ENCODE data around the gene VRK2. TPM values are rescaled to one million over a fixed set of nuclear protein-coding genes. Genes with fewer than 3 reads are reported as not detected.

Gene VRK2
- 10 to 100 TPM; 18.4 to 25.3 (median 24.0) TPM for polyA plus RNA-seq (ENCODE audit: insufficient read length in 4 of 4)

DNA sequence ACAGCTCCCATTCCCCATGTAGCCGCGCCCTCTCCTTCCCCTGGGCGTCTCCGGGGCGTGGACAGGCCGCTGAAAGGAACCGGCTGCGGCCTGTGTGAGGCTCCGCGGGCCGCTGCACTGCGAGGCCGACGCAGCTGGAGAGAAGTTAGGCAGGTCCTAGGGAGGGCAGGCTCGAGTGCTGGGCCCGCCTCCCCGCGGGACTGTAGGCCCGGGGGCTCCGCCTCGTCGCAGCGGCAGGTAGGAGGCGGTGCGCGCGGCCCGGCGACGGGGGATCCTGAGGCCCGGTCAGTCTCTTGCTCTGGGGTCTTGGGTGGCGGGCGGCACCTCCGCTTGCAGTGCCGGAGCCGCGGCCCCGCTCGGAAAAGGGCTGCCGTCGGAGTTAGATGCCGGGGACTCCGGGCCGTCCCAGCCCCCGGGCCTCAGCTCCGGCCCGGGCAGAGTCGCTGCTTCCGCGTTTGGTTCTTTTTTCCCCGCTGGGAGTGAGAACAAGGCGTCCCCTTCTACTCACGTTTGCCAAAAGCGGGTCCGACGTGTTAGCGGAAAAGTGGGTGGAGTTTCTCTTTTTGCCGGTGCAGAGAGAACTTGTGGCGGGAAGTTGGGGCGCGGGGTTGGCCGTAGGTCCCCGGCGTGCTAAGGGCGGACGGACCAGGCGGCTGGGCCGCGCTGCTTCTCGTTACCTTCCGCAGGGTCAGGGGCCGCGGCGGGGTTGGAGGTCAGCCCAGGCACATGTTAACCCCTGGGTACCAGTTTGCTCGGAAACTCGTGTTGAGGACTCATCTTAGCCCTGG is at the start of gene VRK2:
Gene VRK2, plus strand, starts transcription at position 222 of the 788 bp plus-strand sequence. CDS start 2,026 bp downstream, outside the sequence.
- peak; percentile 76 to 83 (median 79) for DNase-seq (ENCODE audit: low read depth in 4 of 4, low spot score in 3 of 4)

DNA sequence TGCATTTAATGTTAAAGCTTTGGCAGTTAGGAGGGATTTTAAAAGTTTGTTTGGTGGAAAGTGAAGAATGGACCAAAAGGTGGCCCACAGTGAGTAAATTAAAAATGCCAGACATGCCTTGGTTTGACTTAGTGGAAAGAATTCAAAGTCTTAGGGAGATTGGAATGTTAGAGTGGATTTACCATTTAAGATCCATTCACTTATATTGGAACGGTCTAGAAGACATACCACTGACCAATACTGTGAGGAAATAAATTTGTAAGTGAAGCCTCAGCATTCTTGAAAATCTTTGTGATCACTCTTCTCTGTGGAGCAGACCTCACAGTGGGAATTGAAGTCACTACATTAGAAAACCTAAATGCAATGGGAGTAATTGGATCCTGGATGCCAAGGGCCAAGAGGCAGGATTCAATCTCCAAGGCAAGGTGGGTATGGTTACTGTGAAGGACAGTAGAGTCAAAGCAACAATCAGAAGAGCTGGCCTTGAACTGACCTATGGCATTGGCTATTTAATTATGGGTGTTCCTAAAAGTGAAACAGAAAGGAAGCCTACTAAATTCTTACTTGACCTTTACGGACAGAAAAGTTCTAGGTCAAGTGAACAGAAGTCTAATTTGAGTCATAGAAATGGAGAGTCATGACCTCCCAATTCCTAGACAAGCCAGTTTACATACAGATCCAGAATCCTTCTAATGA is 40.2 kb upstream of the VRK2 start:
- no peak for DNase-seq (ENCODE audit: low read depth in 4 of 4, low spot score in 3 of 4)

DNA sequence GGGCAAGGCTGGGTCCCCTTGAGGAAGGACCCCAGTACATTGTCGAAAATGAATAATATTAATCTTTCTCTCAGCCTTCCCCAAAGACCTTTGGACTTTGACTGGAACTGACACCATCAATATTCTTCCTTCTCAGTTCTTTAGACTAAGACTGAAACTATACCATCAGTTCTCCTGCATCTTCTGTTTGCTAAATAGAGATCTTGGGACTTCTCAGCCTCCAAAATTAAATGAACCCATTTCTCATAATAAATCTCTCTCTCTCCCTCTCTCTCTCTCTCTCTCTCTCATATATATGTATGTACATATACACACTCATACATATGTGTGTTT is 39.7 kb upstream of the VRK2 start:
- no peak for DNase-seq (ENCODE audit: low read depth in 4 of 4, low spot score in 3 of 4)

DNA sequence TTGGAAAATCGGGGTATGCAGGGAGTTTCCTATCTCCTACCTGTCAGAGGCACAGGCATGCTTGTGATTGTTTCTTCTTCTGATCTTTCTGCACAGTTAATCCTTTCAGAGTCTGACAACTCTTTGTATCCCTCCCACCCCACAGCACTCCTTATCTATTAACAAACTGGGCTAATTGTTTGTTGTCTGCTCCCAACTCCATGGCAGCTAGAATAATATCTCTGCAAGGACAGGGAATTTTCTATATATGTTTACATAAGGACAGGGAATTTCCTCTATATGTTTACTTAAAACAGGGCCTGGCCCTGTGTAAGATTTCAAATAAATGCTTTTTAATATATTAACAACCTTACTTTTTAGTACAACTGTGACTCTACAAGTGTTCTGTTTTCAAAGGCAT is 36.0 kb upstream of the VRK2 start:
- no peak for DNase-seq (ENCODE audit: low read depth in 4 of 4, low spot score in 3 of 4)

DNA sequence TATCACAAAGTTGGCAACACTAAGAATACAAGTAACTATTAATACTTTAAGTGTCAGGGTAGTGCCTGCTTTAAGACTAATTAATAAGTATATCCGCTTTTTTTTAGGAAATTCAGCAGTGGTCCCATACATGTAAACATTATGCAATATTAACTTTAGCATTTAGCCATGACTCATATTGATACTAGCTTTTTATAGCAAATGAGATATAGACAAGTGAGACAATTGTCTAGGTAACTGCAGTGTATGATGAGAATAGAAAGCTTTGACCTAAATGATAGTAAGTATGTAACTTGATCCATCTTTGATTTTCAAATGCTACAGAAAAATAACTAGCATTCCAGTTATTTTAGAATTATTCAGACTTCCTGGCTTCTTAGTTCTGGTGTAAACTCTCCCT is 27.4 kb upstream of the VRK2 start:
- DNase-seq (ENCODE audit: low read depth in 4 of 4, low spot score in 3 of 4), result no peak

DNA sequence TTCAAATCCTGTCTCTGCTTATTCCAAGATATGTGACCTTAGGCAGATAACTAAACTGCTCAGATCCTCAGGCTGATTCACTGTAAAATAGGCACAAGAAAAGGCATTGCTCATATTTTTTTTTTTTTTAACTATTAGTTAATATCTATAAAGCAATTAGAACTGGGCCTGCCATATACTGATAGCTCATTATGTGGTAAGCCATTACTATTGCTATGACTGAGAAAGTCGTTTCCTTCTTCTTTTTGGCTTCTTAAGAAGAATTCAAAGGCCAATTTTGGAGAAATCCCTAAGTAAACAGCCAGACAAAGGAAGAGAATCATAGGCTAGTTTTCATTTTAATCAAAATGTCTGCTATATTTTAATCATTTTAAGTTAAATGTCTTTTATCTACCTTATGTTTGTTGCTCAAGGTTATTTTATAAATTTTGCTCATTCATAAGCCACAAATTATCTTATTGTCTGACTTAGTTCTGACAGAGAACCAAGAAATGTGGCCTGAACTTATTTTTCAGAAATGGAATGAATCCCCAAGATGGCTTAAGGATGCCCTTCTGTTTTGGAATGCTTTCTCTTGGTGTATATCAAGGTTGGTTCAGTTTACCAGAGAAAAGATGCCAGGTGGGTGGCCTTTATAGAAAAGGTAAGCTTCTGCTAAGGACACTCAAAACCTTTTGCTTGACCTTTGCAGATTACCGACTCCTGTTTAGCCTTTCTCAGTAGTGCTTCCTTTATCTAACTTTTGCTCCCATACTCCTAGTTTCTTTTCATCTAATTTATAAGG is 21.3 kb upstream of the VRK2 start:
- no peak for DNase-seq (ENCODE audit: low read depth in 4 of 4, low spot score in 3 of 4)

DNA sequence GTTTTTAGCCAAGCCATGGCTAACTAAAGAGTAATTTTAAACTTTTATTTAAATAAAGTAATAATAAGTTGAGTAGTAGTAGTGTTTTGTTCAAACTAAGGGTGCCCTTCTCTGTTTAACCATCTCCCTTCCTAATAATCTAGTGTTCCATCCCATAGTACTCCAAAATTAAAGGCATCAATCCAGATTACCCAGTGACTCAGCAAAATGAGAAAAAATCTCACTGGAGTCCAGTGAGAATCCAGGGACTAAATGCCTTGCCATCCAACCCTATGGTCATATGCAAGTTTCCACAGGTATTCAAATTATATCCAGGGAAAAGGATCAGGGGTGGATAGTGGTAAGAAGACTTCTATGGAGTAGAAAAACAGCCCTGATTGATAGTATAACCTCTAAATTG is 19.6 kb upstream of the VRK2 start:
- no peak for DNase-seq (ENCODE audit: low read depth in 4 of 4, low spot score in 3 of 4)

DNA sequence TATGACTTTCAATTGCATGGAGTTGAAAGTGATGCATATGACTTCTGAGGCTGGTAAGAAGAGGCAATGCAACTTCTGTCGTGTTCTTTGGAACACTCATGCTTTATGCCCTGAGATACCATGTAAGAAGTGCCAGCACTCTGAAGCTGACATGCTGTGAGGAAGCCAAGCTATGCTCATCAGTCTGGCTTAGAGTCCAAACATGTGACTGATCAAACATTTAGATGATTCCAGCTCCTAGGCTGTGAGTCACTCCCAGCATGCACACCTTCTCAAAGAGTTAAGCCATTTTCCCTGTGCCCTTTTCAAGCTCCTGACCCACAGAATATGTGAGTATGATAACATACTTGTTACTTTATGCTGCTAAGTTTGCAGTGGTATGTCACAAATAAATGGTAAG is 15.8 kb upstream of the VRK2 start:
- no peak for DNase-seq (ENCODE audit: low read depth in 4 of 4, low spot score in 3 of 4)

DNA sequence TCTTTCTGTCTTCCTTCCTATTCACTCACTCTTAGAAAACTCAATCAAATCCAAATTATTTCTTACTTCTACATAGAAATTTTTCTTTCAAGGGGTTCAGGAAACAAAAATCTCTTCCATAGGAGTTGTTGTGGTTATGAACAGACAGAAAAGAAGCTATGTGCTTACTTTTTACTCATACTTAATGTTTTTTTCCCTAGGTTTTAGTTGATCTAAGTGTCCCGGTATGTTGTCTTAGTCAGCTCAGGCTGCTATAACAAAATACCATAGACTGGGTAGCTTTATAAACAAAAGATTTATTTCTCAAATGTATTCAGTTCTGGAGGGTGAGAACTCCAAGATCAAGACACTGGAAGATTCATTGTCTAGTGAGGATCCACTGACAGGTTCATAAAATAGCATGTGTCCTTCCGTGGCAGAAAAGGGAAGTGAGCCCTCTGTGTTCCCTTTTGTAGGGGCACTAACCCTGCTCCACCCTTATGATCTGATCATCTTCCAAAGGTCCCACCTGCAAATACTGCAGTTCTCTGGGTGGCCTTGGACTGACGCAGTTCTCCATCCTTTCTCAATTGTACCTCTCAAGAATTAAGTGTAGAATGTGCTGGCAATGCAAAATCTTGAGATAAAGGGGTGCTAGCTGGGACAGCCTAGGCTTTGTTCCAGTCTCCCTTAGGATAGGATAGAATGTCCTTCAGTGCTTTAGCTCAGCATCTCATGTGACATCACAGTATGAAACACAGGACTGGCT is 14.4 kb upstream of the VRK2 start:
- DNase-seq (ENCODE audit: low read depth in 4 of 4, low spot score in 3 of 4), result no peak

DNA sequence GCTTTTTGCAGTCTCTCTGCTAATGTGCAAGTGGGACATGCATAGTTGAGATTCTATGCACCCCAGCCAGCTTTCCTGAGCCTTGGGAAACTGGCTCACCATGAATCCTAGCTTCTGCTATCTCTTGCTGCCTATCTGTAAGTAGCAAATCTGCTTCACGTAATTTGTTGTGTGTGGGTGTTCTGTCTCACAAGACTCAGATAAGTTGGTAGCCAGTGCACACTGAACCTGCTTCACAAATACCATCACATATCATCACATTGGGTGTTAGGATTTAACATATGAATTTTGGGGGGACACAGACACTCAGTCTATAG is 13.9 kb upstream of the VRK2 start:
- no peak for DNase-seq (ENCODE audit: low read depth in 4 of 4, low spot score in 3 of 4)

DNA sequence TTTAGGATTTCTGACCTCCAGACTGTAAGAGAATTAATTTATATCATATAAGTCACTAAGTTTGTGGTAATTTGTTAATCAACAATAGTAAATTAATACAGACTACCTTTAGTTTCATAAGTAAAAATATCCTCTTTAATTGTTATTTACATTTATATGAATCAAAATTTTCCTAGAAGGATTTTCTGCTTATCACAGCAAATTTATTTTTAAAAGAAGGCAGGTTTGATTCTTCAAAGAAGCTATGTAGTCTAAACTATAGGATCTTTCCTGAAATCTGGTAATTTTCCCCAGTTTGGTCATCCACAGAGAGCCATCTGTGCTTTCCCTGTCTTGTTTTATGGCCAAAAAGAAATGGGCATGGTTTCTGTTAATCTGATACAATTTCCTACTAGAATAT is 13.1 kb upstream of the VRK2 start:
- DNase-seq (ENCODE audit: low read depth in 4 of 4, low spot score in 3 of 4), result no peak

DNA sequence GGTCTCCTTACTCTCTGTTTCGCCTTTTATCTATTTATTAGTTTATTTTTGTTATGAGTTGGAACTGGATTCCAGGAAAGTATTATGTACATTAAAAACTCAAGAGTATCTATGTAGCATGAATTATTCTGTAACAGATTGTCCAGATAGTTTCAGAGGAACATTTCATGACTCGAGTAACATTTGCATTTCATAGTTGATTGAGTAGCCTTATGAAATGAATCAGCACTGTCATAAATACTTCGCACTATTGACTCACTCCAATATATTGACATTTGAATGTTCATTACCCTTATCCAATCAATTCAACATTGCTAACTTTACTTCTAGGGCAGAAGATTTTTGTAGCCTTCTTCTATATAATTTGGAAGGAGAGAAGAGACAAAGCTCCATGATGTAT is 11.3 kb upstream of the VRK2 start:
- DNase-seq (ENCODE audit: low read depth in 4 of 4, low spot score in 3 of 4), result no peak

DNA sequence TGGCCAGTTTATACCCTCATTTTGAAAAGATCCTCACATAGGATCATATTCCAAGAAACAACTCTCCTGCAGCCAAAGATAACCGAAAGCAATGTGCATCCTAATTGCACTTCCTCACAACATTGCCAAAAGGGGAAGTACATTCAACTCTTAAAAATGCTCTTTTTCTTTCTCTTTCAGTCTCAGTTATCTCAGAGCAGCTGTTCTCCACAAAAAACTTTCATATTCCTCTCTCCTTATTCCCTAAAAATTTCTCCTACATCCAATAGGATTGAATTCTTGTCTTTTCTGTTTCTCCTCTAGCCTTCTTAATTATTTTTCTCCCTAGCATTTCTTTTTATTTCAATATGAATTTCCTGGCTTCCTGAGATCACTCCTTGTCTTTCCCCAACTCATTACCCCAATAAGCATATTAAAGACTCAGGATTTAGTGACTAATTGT is 7.4 kb upstream of the VRK2 start:
- no peak for DNase-seq (ENCODE audit: low read depth in 4 of 4, low spot score in 3 of 4)

DNA sequence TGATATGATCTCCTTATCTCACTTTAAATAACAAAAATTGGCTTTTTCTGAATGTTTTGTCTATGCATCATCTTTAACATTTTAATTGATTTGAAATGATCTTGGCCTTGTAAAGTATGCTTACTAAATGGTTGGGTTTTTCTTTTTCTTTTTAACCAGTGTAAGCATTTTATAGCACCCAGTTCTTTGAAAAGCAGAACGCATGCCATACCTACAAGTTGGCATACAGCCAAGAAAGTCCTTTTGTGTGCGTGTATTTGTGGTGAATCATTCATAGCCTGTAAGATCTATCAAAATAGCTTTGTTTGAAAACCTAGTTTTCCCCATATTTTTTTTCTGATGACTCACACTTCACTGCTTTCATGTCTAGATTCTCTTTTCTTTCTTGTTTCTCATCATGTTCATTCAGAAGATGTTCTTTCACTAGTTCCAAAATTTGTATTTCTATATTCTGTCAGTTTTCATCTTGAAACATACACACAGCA is 4.1 kb upstream of the VRK2 start:
- peak in 1 of 4 donors; percentile 3 for DNase-seq (ENCODE audit: low read depth in 4 of 4, low spot score in 3 of 4)

DNA sequence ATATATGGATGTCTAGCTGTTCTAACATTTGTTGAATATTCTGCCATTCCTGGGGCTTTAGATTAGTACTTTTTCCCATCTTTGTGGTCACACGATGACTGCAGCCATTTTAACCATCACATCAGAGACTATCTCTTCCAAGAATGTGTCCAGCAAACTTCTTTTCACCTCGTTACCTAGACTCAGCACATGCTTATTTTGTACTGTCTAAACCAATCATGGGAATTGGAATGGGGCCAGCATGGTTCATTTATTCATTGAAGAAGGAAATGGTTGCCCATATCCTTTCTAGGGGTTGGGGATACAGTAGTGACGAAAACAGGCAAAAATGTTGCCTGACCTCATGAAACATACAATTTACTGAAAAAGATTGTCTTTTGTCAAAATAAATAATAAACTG is 2.5 kb upstream of the VRK2 start:
- DNase-seq (ENCODE audit: low read depth in 4 of 4, low spot score in 3 of 4), result no peak

DNA sequence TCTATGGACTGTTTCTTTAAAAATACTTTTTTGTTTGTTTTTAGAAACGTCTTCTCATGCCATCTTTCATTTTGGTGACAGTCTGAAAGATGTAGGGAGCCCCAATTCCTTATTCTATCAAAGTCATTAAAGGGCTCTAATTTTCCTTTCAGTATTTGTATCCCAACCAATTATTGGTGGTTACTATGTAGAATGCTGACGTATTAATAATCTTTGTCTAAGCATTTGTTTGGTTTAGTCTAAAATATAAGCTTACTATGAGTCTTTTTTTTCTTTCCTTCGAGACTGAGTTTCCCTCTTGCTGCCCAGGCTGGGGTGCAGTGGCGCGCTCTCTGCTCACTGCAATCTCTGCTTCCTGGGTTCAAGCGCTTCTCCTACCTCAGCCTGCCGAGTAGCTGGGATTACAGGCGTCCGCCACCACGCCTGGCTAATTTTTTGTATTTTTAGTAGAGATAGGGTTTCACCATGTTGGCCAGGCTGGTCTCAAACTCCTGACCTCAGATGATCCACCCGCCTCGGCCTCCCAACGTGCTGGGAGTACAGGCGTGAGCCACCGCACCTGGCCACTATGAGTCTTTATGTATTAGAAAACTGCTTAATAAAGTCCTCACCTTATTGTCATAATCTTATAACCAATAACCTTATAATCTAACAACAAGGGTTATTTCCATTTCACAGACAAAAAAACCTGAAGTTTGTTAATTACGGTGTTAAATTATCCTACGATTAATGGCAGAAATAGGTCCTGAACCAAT is 849 bp upstream of the VRK2 start:
- DNase-seq (ENCODE audit: low read depth in 4 of 4, low spot score in 3 of 4), result no peak

DNA sequence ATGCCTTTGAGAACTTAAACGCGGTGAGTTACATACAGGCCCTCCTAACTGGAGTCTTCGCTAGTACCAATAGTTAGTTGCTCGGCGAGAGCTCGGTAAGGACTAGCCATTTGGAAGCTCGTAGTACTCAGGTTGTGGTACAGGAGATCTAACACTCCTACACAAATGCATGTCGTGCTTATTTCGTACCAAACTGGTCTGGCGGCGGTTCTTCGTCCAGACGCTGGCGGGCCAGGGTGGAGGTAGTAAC is 346 bp upstream of the VRK2 start:
- no peak for DNase-seq (ENCODE audit: low read depth in 4 of 4, low spot score in 3 of 4)

DNA sequence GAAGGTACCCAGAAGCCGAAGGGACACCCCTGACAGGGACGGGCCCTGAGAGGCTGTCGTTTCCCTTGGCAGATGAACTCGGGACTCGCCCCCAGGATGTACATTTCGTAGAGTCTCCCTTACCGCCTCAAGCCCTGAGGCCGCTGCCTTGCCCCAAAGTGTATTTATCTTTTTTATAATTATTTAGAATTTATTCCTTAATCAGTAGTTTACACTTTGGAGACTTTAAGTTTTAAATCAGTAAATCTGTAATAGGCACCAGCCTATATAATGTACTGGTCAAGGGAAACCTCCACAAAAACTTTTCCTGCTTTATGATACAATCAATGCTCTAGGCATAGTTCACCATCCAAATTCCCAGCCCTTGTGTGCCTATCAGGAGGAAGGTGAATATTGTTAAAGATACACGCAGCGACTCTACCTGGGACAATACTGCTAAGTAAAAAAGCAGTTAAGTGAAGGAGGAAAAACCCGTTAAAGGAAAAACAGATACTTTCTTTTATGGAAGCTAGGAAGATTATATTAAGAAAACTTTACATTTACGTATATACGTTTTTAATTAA is 848 bp downstream of the VRK2 start:
- DNase-seq (ENCODE audit: low read depth in 4 of 4, low spot score in 3 of 4), result peak in 2 of 4 donors; percentile 0 to 12

DNA sequence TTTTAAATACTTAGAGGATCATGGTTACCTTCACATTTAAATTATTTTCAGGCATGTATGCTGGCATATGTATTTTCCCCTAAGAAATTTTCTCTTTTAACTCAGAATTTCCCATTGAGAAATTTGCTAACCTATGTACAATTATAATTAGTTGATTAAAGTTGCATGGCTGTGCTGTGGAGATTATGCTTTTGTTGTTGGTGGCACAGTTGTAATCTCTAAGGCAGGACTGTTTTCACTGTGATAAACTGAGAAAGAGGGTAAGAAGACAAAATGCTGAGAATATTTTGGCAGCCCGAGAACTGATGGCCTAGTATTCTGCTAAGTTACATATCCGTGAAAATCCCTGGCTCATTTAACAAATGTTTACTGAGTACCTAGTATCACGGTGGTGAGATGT is 1.4 kb downstream of the VRK2 start:
- no peak for DNase-seq (ENCODE audit: low read depth in 4 of 4, low spot score in 3 of 4)

DNA sequence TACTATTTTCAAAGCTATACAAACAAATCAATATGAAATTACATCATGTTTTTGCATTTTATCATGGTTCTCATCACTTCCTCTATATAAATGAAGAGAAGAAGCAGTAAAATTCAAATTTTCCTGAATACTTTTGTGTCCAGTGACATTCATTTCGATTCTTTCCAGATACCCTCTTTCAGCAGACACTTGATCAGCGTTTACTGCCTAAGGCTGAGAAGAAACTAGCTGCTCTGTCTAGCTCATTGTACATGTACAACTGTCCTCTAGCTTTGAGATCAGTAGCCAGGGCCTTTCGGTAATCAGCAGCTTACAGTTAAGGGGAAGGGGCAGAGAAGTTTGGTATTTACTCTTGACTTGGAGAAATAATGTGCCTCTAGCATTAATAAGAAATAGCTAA is 4.8 kb downstream of the VRK2 start:
- no peak for DNase-seq (ENCODE audit: low read depth in 4 of 4, low spot score in 3 of 4)

Measured in right renal pelvis (tissue), 4 donors.